HG03097 (cell line): ENCODE results near the gene GOLPH3.

ENCODE experiments used
- ATAC-seq: cut with Tn5 transposase; IDR thresholded peaks from one replicate; pipeline ENCODE4 v1.9.1; 2021; ENCODE audit not compliant: unreplicated experiment, low FRiP score

Gene GOLPH3

GRCh38 chr5:32076699-32077695 lies 97.1 kb downstream of the GOLPH3 start:
- no peak for ATAC-seq
